ENCODE results near the gene MITF. TPM values are rescaled to one million over a fixed set of nuclear protein-coding genes. Genes with fewer than 3 reads are reported as not detected.

MITF gene
- polyA plus RNA-seq, 1 donor from 2014 or later, result not detected

GRCh38 chr3:69871251-69871650 lies 132.0 kb downstream of the MITF start:
- Histone ChIP-seq H3K27me3 (ENCODE audit: insufficient read depth, low read depth, low read length) (no peaks in the 10 kb centered on the region), H3K36me3 (ENCODE audit: insufficient read depth, low read length) (no peaks in the 10 kb centered on the region), H3K9me2 (ENCODE audit: insufficient read depth, low read length) (no peaks in the 10 kb centered on the region), H3K9me3 (ENCODE audit: low read length) (no peaks in the 10 kb centered on the region), H4K20me1 (ENCODE audit: insufficient read depth) (no peaks in the 10 kb centered on the region), H3K4me2 (ENCODE audit: low read length) (no peak overlapping the region), H2AFZ (ENCODE audit: low read depth, low read length) (no peak overlapping the region), H3K27ac (ENCODE audit: low read length) (no peak overlapping the region), H3K9ac (ENCODE audit: low read length) (no peak overlapping the region), H3F3A (ENCODE audit: insufficient read depth, low read length, poor library complexity, severe bottlenecking) (no peaks in the 10 kb centered on the region), H3K4me3 (ENCODE audit: low read length) (no peak overlapping the region), H3K79me2 (replicated peaks; ENCODE audit: insufficient read depth, low read length) (no peaks in the 10 kb centered on the region)
- TF ChIP-seq EP300 (conservative IDR thresholded peaks at IDR 0.05; ENCODE audit: poor library complexity, severe bottlenecking), result no peak
- TF ChIP-seq CTCF (IDR thresholded peaks at IDR 0.05; ENCODE audit: poor library complexity, severe bottlenecking), result no peak
- no peak for TF ChIP-seq POLR2AphosphoS5 (IDR thresholded peaks at IDR 0.05)
- TF ChIP-seq RAD21 (conservative IDR thresholded peaks at IDR 0.05), result no peak
- no peak for TF ChIP-seq TAF1 (IDR thresholded peaks at IDR 0.05; ENCODE audit: low read depth)
- TF ChIP-seq EZH2 (IDR thresholded peaks at IDR 0.05; ENCODE audit: borderline replicate concordance, insufficient read depth, low read length, poor library complexity, severe bottlenecking), result no peak
- no peak for TF ChIP-seq SMC3 (conservative IDR thresholded peaks at IDR 0.05; ENCODE audit: poor library complexity)
- TF ChIP-seq REST (IDR thresholded peaks at IDR 0.05; ENCODE audit: borderline replicate concordance), result no peak
- TF ChIP-seq MXI1 (conservative IDR thresholded peaks at IDR 0.05; ENCODE audit: poor library complexity, severe bottlenecking), result no peak

- Histone ChIP-seq H3K79me2 (replicated peaks; ENCODE audit: insufficient read depth, low read length) (no peaks in the 10 kb centered on the region), H3K9ac (ENCODE audit: low read length) (no peak overlapping the region), H3K27ac (ENCODE audit: low read length) (no peak overlapping the region), H3K4me2 (ENCODE audit: low read length) (no peak overlapping the region), H3K9me2 (ENCODE audit: insufficient read depth, low read length) (no peaks in the 10 kb centered on the region), H3K36me3 (ENCODE audit: insufficient read depth, low read length) (no peaks in the 10 kb centered on the region), H4K20me1 (ENCODE audit: insufficient read depth) (no peaks in the 10 kb centered on the region), H3K4me3 (ENCODE audit: low read length) (no peak overlapping the region), H3K27me3 (ENCODE audit: insufficient read depth, low read depth, low read length) (no peaks in the 10 kb centered on the region), H3K9me3 (ENCODE audit: low read length) (no peaks in the 10 kb centered on the region), H3F3A (ENCODE audit: insufficient read depth, low read length, poor library complexity, severe bottlenecking) (no peaks in the 10 kb centered on the region), H2AFZ (ENCODE audit: low read depth, low read length) (no peak overlapping the region)
- no peak for TF ChIP-seq TAF1 (IDR thresholded peaks at IDR 0.05; ENCODE audit: low read depth)
Observed at GRCh38 chr3:69871868-69872267, 132.6 kb downstream of the MITF start.
